HL-60/S4 treated with retinoic acid at 250 ng/mL for 4 days and 3 days (cell line): Measurements from ENCODE around the gene BTBD9.

Experiments used
- in situ Hi-C: fragments of 300-500 bp; cut with MboI; formaldehyde crosslinking; loops from 2 replicates; pipeline ENCODE4 v1.7.0; 2022; ENCODE audit warnings: low sequenced_read_pairs

BTBD9 gene

GRCh38 chr6:38155621-38156204, 484.0 kb downstream of the BTBD9 start:
- in situ Hi-C loops, result no loop called here

DNA sequence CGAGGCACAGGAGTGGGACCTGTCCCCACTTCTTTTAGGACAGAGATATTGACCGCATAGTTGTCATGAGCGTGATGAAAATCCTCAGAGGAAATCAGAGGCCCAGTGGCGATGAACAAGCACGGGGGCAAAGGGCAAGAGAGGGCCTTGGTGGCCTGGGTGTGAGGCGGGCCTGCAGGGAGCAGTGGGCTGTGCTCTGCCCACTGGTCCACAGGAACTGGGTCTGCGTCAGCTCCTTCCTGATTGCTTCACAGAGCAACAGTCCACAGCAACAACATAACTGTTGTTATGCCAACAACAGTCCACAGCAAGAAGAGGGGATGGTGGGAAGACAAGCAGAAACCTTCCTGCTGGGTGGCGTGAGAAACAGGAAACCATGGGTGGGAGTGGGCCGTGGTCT, 484.6 kb downstream of the BTBD9 start:
- in situ Hi-C loops, result no loop called here

DNA sequence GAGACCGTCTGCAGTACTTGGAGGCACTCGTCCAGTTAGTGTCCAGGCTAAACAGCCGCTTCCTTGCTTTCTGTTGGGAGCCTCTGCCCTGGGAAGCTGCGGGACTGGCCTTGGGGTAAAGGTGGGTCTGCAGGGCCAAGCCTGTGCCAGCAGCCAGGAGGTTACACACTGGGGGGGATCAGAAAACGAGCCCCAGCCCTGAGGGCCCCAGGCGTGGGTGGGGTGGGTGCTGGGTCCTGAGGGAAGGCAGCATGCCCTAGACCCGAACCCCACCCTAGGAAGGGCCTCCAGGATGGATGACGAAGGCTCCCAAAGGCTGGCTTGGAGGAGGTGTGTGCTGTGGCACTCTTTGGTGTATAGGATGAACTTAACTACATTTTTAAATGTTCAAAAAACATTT, 485.0 kb downstream of the BTBD9 start:
- in situ Hi-C loops, result no loop called here

DNA sequence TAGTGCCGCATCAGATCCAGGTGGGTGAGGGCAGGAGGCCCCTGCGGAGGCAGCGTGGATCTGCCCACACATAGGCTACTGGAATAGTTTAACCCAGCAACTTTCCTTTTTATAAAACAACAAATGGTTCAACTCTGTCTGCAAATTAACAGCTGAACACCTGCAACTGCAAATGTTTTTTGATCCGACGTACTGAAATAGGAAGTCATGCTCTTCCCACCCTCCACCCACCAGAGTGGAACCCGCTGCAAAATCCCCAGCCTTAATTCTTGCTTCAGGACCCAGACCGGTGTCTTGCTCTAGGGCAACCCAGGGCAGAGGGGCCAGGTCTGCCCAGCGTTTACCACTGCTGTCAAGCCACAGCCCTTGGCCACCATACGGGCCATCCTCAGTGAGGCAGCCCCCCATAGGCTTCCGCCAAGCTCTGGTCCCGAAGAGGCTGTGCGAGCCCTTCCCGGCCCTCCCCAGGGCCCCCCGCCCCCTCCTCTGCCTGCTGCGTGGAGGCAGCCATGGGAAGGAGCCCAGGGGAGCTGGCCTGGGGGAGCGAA, 485.9 kb downstream of the BTBD9 start:
- in situ Hi-C loops, result no loop called here

DNA sequence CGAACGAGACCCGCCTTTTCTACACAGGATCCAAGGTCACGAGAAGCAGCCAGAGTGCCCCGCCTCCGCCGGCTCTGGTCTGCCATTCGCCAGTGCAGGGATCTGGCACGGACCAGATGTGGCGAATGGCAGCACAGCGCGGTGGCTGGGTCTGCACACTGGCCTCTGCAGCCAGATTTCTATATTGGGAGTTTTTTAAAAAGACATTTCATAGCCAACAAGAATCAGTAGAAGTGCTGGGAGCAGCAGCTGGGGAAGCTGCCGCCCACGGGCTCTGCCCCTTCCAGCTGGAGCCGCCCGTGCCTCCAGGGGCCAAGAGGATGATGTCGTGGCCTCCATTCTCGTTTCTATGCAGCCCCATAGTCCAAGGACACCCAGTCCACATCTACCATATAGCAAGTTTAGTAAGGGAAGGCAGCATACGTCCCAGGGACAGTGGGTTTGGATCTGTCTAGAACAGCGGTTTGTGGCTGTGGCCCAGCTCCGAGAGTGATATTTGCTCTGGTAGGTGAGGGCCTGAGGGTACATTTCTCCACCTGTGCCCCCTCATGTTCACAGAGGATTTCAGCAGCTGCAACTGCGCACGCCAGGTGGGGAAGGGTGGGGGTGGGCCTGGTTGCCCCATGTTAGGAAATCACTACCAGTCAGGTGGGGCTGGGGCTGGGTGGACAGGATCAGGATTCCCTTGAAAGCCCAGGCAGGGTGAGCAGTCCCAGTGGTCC, 486.5 kb downstream of the BTBD9 start:
- in situ Hi-C loops, result no loop called here

GRCh38 chr6:38152620-38153019, 487.1 kb downstream of the BTBD9 start:
- in situ Hi-C loops, result no loop called here

GRCh38 chr6:38151580-38152500, 487.9 kb downstream of the BTBD9 start:
- in situ Hi-C loops, result no loop called here

GRCh38 chr6:38150681-38151296, 488.9 kb downstream of the BTBD9 start:
- in situ Hi-C loops, result no loop called here

GRCh38 chr6:38150021-38150420, 489.7 kb downstream of the BTBD9 start:
- in situ Hi-C loops, result no loop called here

DNA sequence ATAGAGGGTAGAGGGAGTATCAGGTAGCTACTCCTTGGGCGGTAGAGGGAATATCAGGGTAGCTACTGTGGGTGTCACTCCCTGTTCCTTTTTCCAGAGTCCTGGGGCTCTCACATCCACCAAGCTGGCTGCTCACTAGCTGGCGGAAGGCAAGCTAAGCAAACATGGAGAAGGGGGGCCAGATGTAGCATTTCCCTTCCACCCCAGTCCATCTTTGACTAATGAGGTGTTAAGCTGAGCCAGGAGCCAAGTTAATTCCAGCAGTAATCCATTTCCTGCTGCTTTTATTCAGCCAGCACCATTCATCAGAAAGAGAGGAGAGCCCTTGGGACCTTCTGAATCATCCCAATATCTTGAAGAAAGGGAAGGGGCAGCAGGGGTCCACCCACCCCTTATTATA, 490.2 kb downstream of the BTBD9 start:
- in situ Hi-C loops, result no loop called here

- in situ Hi-C loops, result no loop called here
Measured at GRCh38 chr6:38148606-38149005, 491.1 kb downstream of the BTBD9 start.

DNA sequence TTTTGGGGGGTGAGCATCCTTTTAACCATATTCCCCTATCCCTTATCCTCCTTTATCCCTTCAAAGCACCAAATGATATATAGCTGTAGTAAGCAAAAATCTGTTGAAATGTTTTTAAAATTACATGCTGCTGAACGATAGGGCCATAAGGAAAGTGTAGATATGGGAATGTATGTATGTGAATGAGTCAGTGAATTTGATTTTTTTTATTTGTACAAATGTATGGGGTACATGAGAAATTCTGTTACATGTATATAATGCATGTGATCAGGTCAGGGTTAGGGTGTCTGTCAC, 493.0 kb downstream of the BTBD9 start:
- in situ Hi-C loops, result no loop called here

DNA sequence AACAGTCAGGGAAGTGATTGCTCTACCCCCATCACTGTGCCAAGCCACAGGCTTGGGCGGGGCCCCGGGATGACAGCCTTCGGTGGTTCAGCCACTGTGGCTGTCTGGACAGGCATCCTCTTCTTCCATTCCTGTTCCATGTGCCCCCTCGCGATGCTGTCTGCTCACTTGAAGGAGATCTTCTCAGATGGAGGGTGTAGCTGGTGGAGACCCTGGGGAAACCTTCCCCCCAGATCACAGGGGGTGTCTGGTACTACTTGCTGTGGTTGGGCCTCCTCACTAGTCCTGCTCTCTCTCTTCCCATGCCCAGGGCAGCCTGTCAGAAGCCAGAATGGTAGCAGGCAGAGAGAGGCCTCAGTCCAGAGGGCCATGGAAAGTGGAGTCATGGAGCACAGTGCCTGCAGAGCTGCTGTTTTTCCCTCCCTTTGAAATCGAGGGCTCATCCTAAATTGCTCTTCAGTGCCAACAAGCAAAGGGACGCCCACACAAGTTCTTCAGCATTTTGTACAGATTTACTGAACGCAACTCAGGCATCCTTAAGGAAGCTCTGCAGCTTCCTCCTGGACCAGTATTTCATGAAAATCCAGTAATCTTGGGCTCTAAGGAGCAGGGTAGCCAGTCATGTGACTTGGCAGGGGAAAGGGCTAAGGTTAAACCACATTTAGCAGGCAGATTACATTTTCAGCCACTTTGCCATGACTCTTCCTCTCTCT, 493.6 kb downstream of the BTBD9 start:
- in situ Hi-C loops, result no loop called here

- in situ Hi-C loops, result no loop called here
Measured at GRCh38 chr6:38144365-38144945, 495.3 kb downstream of the BTBD9 start.

GRCh38 chr6:38143191-38144150, 496.3 kb downstream of the BTBD9 start:
- in situ Hi-C loops, result no loop called here

DNA sequence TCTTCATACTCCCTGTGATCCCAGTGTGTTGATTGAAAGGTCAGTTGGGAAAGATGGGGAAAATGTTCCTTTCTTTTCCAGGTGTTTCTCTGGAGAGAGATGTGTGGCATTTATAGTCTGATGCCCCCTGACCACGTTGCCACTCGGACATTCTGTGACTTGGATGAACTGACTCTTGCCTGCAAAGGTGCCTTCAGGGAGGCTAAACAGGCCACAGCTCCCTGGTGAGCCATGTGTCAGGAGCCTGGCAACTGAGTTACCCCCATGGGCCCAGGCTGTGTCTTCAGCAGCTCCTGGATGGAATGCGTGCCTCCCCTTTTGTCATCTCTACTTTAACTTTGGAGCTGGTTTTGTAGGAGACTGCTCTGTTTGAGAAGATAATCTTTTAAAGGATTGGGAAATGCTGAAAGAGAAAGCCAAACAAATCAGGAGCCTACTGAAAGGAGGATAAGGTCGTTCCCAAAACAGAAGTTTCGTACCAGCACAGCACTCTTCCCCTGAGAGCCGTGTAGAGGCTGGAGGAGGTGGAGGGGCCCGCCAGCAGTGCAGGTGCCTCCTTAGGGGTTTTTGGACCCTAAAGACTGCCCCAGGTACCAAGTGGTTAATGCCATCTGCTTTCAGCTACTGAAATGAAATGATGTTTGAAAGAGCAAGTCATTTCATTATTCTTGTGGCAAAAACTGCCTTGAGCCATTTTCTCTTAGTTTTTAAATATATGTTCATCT, 497.4 kb downstream of the BTBD9 start:
- in situ Hi-C loops, result no loop called here

DNA sequence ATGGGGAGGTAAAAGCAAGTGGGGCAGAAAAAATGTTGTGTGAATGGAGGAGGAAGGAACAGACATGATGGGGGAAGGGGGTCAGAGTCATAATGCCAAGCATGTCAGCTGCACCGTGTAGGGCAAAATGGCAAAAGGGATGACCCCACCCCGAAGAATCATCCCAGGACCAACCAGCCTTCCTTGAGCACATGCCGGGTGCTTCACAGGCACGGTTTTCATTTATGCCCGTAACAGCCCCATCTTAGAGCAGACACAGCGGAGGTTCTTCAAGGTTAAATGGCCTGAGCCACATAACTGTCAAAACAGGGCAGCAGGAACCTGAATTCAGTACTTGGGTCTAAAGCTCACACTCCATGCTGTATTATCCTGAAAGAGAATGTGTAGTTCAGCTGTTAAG, 498.0 kb downstream of the BTBD9 start:
- in situ Hi-C loops, result no loop called here

- in situ Hi-C loops, result no loop called here
Measured at GRCh38 chr6:38141085-38141484, 498.6 kb downstream of the BTBD9 start.

GRCh38 chr6:38138374-38138773, 501.4 kb downstream of the BTBD9 start:
- in situ Hi-C loops, result no loop called here
